Naive thymus-derived CD4-positive, alpha-beta T cell (primary cell): ENCODE data around the gene IARS2. TPM values are rescaled to one million over a fixed set of nuclear protein-coding genes. Genes with fewer than 3 reads are reported as not detected.
"Not testable (repeated sequence)": the region's sequence is repeated elsewhere in the genome, so short reads cannot be mapped to it uniquely, and the experiment has no call there.

Source experiments
- ATAC-seq: fragments of 150-1000 bp; cut with Tn5 transposase; 2 replicates; pipeline ENCODE4 v1.10.0; 2021; ENCODE audit warnings: mild to moderate bottlenecking, moderate library complexity
- CTCF ChIA-PET: fragments of 350-600 bp; sonication (Branson Sonifier 250); formaldehyde crosslinking; loops from one replicate; lab custom pipeline; 2021; ENCODE audit warnings: antibody characterized with exemption; lab: Charles Lee
- POLR2A ChIA-PET: fragments of 350-600 bp; sonication (Branson Sonifier 250); formaldehyde crosslinking; loops from one replicate; lab custom pipeline; 2021; ENCODE audit warnings: antibody characterized with exemption, inconsistent platforms; lab: Charles Lee
- DNase-seq, 9 donors: peaks; one replicate each; pipeline versions ENCODE4 v3.0.0 to v3.0.0-alpha.2; 2020 to 2022; ENCODE audit warnings: mixed read lengths in 1 of 9
- H3K27ac ChIP-seq: one replicate; pipeline ENCODE4 v1.7.0; 2013; ENCODE audit warnings: mild to moderate bottlenecking, low read depth, low read length, moderate library complexity
- H3K27me3 ChIP-seq, 2 donors: one replicate each; pipeline ENCODE4 v1.7.0; 2013; ENCODE audit warnings: low read length in 2 of 2, mild to moderate bottlenecking in 2 of 2, moderate library complexity in 2 of 2; ENCODE audit not compliant: control insufficient read depth in 2 of 2, insufficient read depth in 2 of 2
- H3K36me3 ChIP-seq, 3 experiments: 1 replicate in 2 of 3; 2 replicates in 1 of 3; pipeline ENCODE4 v1.7.0; 2013; ENCODE audit warnings: low read length in 3 of 3, mild to moderate bottlenecking in 3 of 3, moderate library complexity in 1 of 3; ENCODE audit not compliant: insufficient read depth in 3 of 3, control insufficient read depth in 2 of 3
- H3K4me1 ChIP-seq, 2 donors: one replicate each; pipeline ENCODE4 v1.7.0; 2013; ENCODE audit warnings: low read length in 2 of 2, mild to moderate bottlenecking in 2 of 2, moderate library complexity in 1 of 2; ENCODE audit not compliant: control insufficient read depth in 2 of 2, insufficient read depth in 2 of 2
- H3K4me3 ChIP-seq: 2 replicates; pipeline ENCODE4 v1.7.0; 2013; ENCODE audit warnings: mild to moderate bottlenecking, low read length
- H3K9me3 ChIP-seq, 3 experiments: 1 replicate in 2 of 3; 2 replicates in 1 of 3; pipeline ENCODE4 v1.7.0; 2013; ENCODE audit warnings: low read length in 3 of 3; ENCODE audit not compliant: control insufficient read depth in 2 of 3
- H3K27ac Mint-ChIP-seq, 9 donors: one replicate each; pipeline ENCODE4 v1.8.0; 2020 to 2022; ENCODE audit warnings: mixed read lengths in 9 of 9, mild to moderate bottlenecking in 8 of 9, moderate library complexity in 5 of 9, inconsistent platforms in 2 of 9
- H3K27me3 Mint-ChIP-seq, 5 donors: one replicate each; pipeline ENCODE4 v1.8.0; 2021 to 2022; ENCODE audit warnings: mixed read lengths in 5 of 5, mild to moderate bottlenecking in 1 of 5
- H3K36me3 Mint-ChIP-seq, 5 donors: one replicate each; pipeline ENCODE4 v1.8.0; 2020 to 2022; ENCODE audit warnings: mixed read lengths in 5 of 5, mild to moderate bottlenecking in 3 of 5, inconsistent platforms in 1 of 5
- H3K4me1 Mint-ChIP-seq, 7 donors: one replicate each; pipeline ENCODE4 v1.8.0; 2020 to 2022; ENCODE audit warnings: mixed read lengths in 7 of 7, mild to moderate bottlenecking in 3 of 7, inconsistent platforms in 1 of 7
- H3K4me3 Mint-ChIP-seq, 10 donors: one replicate each; pipeline ENCODE4 v1.8.0; 2020 to 2022; ENCODE audit warnings: mild to moderate bottlenecking in 10 of 10, mixed read lengths in 10 of 10, moderate library complexity in 6 of 10, inconsistent platforms in 2 of 10
- H3K9me3 Mint-ChIP-seq, 11 donors: one replicate each; pipeline ENCODE4 v1.8.0; 2020 to 2022; ENCODE audit warnings: mixed read lengths in 11 of 11, mild to moderate bottlenecking in 4 of 11, inconsistent platforms in 1 of 11, moderate library complexity in 1 of 11
- intact Hi-C, 2 donors: fragments of 100-400 bp; cut with micrococcal nuclease; formaldehyde crosslinking; loops; one replicate each; pipeline ENCODE4 v1.15.1; 2023
- polyA plus RNA-seq, 2 donors: library from polyadenylated mRNA; unstranded; fragments of 300-500 nt; fragmentation: Illumina TruSeq; gene quantifications; one replicate each; pipeline ENCODE4 v1.2.3, GENCODE V29; 2021
- total RNA-seq, 6 experiments: library from RNA in 5 of 6; stranded (reverse) in 5 of 6; gene quantifications; 1 replicate in 5 of 6; 2 replicates in 1 of 6; pipeline ENCODE4 v1.2.3 and lab custom pipeline; 2021 to 2026

Gene IARS2
- total and polyA plus RNA-seq, 7 experiments from 2014 or later = 27.2 to 85.1 (median 45.8) TPM

- Mint-ChIP-seq H3K27me3 (no peaks in the 10 kb centered on the region), H3K9me3 (peaks cover 0 to 2% (median 0%) of the 10 kb centered on the region in 11 donors), H3K4me1 (peaks cover 7 to 23% (median 16%) of the 10 kb centered on the region in 7 donors), H3K36me3 (peaks cover 8 to 67% (median 38%) of the 10 kb centered on the region in 5 donors), H3K27ac (peak overlapping the region in 8 of 9 donors; percentile 5 to 84 (median 56)), H3K4me3 (peak overlapping the region in 1 of 10 donors; percentile 36)
- H3K4me3 ChIP-seq = no peak overlapping the region
- no peaks in the 10 kb centered on the region for H3K9me3 ChIP-seq
- peaks cover 0 to 7% of the 10 kb centered on the region in 2 donors for H3K4me1 ChIP-seq
- intact Hi-C loops = no loop called here
- no peak overlapping the region for H3K27ac ChIP-seq
- H3K36me3 ChIP-seq = peaks cover 1 to 62% (median 9%) of the 10 kb centered on the region in 3 experiments
- ChIA-PET CTCF (no interaction called here), POLR2A (no interaction called here)
- H3K27me3 ChIP-seq = no peaks in the 10 kb centered on the region
- ATAC-seq (no peak), DNase-seq (no peak)
Measured at GRCh38 chr1:220156620-220157146, 62.8 kb downstream of the IARS2 start.

GRCh38 chr1:220157738-220158137 is 63.8 kb downstream of the IARS2 start:
- intact Hi-C loops = no loop called here
- H3K27ac ChIP-seq = no peak overlapping the region
- Mint-ChIP-seq H3K27me3 (no peaks in the 10 kb centered on the region), H3K36me3 (peaks cover 8 to 61% (median 39%) of the 10 kb centered on the region in 5 donors), H3K4me1 (peaks cover 7 to 23% (median 16%) of the 10 kb centered on the region in 7 donors), H3K4me3 (no peak overlapping the region), H3K27ac (peak overlapping the region in 3 of 9 donors; percentile 10 to 59 (median 41)), H3K9me3 (peaks cover 0 to 2% (median 0%) of the 10 kb centered on the region in 11 donors)
- H3K9me3 ChIP-seq = no peaks in the 10 kb centered on the region
- no peak for ATAC-seq
- CTCF ChIA-PET = no interaction called here
- no peak overlapping the region for H3K4me3 ChIP-seq
- DNase-seq = no peak
- H3K36me3 ChIP-seq = peaks cover 0 to 55% (median 9%) of the 10 kb centered on the region in 3 experiments
- H3K4me1 ChIP-seq = peaks cover 0 to 7% of the 10 kb centered on the region in 2 donors
- POLR2A ChIA-PET = no interaction called here
- H3K27me3 ChIP-seq = no peaks in the 10 kb centered on the region

GRCh38 chr1:220158530-220158929 is 64.6 kb downstream of the IARS2 start:
- POLR2A ChIA-PET = not testable (repeated sequence)

GRCh38 chr1:220159041-220159440 is 65.1 kb downstream of the IARS2 start:
- H3K9me3 Mint-ChIP-seq = peaks cover 0 to 2% (median 0%) of the 10 kb centered on the region in 11 donors
- intact Hi-C loops = no loop called here
- peak overlapping the region in 2 of 9 donors; percentile 38 to 59 for H3K27ac Mint-ChIP-seq
- H3K27ac ChIP-seq = no peak overlapping the region
- no peaks in the 10 kb centered on the region for H3K9me3 ChIP-seq
- POLR2A ChIA-PET = no interaction called here
- DNase-seq (no peak), ATAC-seq (no peak)
- H3K4me1 ChIP-seq = peaks cover 0 to 7% of the 10 kb centered on the region in 2 donors
- peaks cover 8 to 53% (median 35%) of the 10 kb centered on the region in 5 donors for H3K36me3 Mint-ChIP-seq
- no peaks in the 10 kb centered on the region for H3K27me3 ChIP-seq
- no peak overlapping the region for H3K4me3 ChIP-seq
- H3K27me3 Mint-ChIP-seq = no peaks in the 10 kb centered on the region
- peaks cover 7 to 23% (median 16%) of the 10 kb centered on the region in 7 donors for H3K4me1 Mint-ChIP-seq
- CTCF ChIA-PET = no interaction called here
- H3K36me3 ChIP-seq = peaks cover 0 to 48% (median 9%) of the 10 kb centered on the region in 3 experiments
- no peak overlapping the region for H3K4me3 Mint-ChIP-seq

More at GRCh38 chr1:220158530-220158929, 64.6 kb downstream of the IARS2 start:
- H3K9me3 Mint-ChIP-seq, H3K27ac ChIP-seq, H3K4me1 ChIP-seq, CTCF ChIA-PET, H3K9me3 ChIP-seq, H3K27me3 ChIP-seq, H3K4me3 ChIP-seq, H3K4me3 Mint-ChIP-seq, ATAC-seq, DNase-seq, H3K27me3 Mint-ChIP-seq, intact Hi-C loops: not testable (repeated sequence)
- peak overlapping the region in 2 of 9 donors; percentile 51 to 59 for H3K27ac Mint-ChIP-seq
- H3K36me3 ChIP-seq = peaks cover 0 to 51% (median 9%) of the 10 kb centered on the region in 3 experiments
- peaks cover 8 to 57% (median 37%) of the 10 kb centered on the region in 5 donors for H3K36me3 Mint-ChIP-seq
- H3K4me1 Mint-ChIP-seq = peaks cover 7 to 23% (median 16%) of the 10 kb centered on the region in 7 donors

- Mint-ChIP-seq H3K4me3 (no peak overlapping the region), H3K27me3 (no peaks in the 10 kb centered on the region), H3K9me3 (peaks cover 0 to 2% (median 0%) of the 10 kb centered on the region in 11 donors), H3K27ac (peak overlapping the region in 2 of 9 donors; percentile 3 to 76), H3K36me3 (peaks cover 8 to 47% (median 34%) of the 10 kb centered on the region in 5 donors), H3K4me1 (peaks cover 7 to 23% (median 16%) of the 10 kb centered on the region in 7 donors)
- DNase-seq (no peak), ATAC-seq (no peak)
- Histone ChIP-seq H3K4me1 (peaks cover 0 to 7% of the 10 kb centered on the region in 2 donors), H3K9me3 (no peaks in the 10 kb centered on the region), H3K27me3 (no peaks in the 10 kb centered on the region), H3K27ac (no peak overlapping the region), H3K4me3 (no peak overlapping the region), H3K36me3 (peaks cover 4 to 39% (median 12%) of the 10 kb centered on the region in 3 experiments)
- ChIA-PET CTCF (no interaction called here), POLR2A (no interaction called here)
- intact Hi-C loops = no loop called here
Measured at GRCh38 chr1:220160027-220160426, 66.1 kb downstream of the IARS2 start.

- peaks cover 8 to 43% (median 27%) of the 10 kb centered on the region in 5 donors for H3K36me3 Mint-ChIP-seq
- ATAC-seq = no peak
- intact Hi-C loops = no loop called here
- H3K27ac Mint-ChIP-seq = no peak overlapping the region
- Histone ChIP-seq H3K4me3 (no peak overlapping the region), H3K36me3 (peaks cover 12 to 38% (median 13%) of the 10 kb centered on the region in 3 experiments), H3K4me1 (no peaks in the 10 kb centered on the region), H3K9me3 (no peaks in the 10 kb centered on the region), H3K27me3 (no peaks in the 10 kb centered on the region), H3K27ac (no peak overlapping the region)
- peaks cover 0 to 7% (median 0%) of the 10 kb centered on the region in 7 donors for H3K4me1 Mint-ChIP-seq
- no peak overlapping the region for H3K4me3 Mint-ChIP-seq
- no peaks in the 10 kb centered on the region for H3K27me3 Mint-ChIP-seq
- no peak for DNase-seq
- H3K9me3 Mint-ChIP-seq = no peaks in the 10 kb centered on the region
- ChIA-PET POLR2A (interaction anchor here (0.6 kb wide), 2 partner anchors 10 to 81 kb away, joined by 3 read pairs; no protein-coding TSS in a partner anchor), CTCF (interaction anchor here (0.8 kb wide), 1 partner anchor 9 kb away, joined by 3 read pairs; no protein-coding TSS in a partner anchor)
Measured at GRCh38 chr1:220164116-220164515, 70.2 kb downstream of the IARS2 start.
